A549 (cell line): ENCODE measurements around the gene RNF167. TPM values are rescaled to one million over a fixed set of nuclear protein-coding genes. Genes with fewer than 3 reads are reported as not detected.
"Not testable (repeated sequence)": the region's sequence is repeated elsewhere in the genome, so short reads cannot be mapped to it uniquely, and the experiment has no call there.

Experiments
- ATAC-seq, 2 experiments: fragments of 200-7000 bp in 1 of 2; fragments of >200 bp in 1 of 2; cut with Nextera tagmentation in 1 of 2; cut with Tn5 transposase in 1 of 2; 3 replicates each; pipeline versions ENCODE4 v1.8.0 to v1.9.1; 2018 to 2020; ENCODE audit warnings: mild to moderate bottlenecking in 1 of 2, moderate library complexity in 1 of 2
- CTCF ChIA-PET: fragments of 300-600 bp; sonication (Branson Sonifier 250); formaldehyde crosslinking; extraction: SDS; loops from one replicate; lab custom pipeline; 2021; ENCODE audit warnings: antibody characterized with exemption, inconsistent platforms; lab: Yijun Ruan, JAX
- POLR2A ChIA-PET: fragments of 350-600 bp; formaldehyde crosslinking; extraction: SDS; loops from one replicate; lab custom pipeline; 2021; ENCODE audit warnings: antibody characterized with exemption, inconsistent platforms; lab: Yijun Ruan, JAX
- DNase-seq, 2 experiments: peaks; one replicate each; pipeline versions ENCODE4 v3.0.0 to v3.0.0-alpha.2; 2011 to 2016; ENCODE audit warnings: low read depth in 1 of 2, low spot score in 1 of 2
- FAIRE-seq: peaks from 2 replicates; lab custom pipeline; 2011; peaks lifted over from hg19 to GRCh38; lab: Jason Lieb, UNC
- H3K27ac ChIP-seq, 2 experiments: fragments of >200 bp; sonication (Bioruptor Twin); formaldehyde crosslinking; 3 replicates each; pipeline ENCODE4 v1.5.1; 2016 to 2017
- H3K4me1 ChIP-seq: fragments of >200 bp; sonication (Bioruptor Twin); formaldehyde crosslinking; 3 replicates; pipeline ENCODE4 v1.6.1; 2016
- H3K4me2 ChIP-seq: fragments of >200 bp; sonication (Bioruptor Twin); formaldehyde crosslinking; 3 replicates; pipeline ENCODE4 v1.6.1; 2016
- H3K4me3 ChIP-seq: fragments of >200 bp; sonication (Bioruptor Twin); formaldehyde crosslinking; 3 replicates; pipeline ENCODE4 v1.5.1; 2016
- H3K9me3 ChIP-seq: fragments of >200 bp; sonication (Bioruptor Twin); formaldehyde crosslinking; 3 replicates; pipeline ENCODE4 v1.6.1; 2016
- CBX8 ChIP-seq: fragments of 200-600 bp; sonication (generic); IDR thresholded peaks from 2 replicates; pipeline ENCODE4 v1.6.1; 2016
- CHD4 ChIP-seq: fragments of 200-600 bp; sonication (generic); IDR thresholded peaks from 2 replicates; pipeline ENCODE4 v1.6.1; 2016; ENCODE audit warnings: antibody characterized with exemption, mild to moderate bottlenecking, borderline replicate concordance
- FOSL2 ChIP-seq, 2 experiments: fragments of 450-650 bp in 1 of 2; fragments of >200 bp in 1 of 2; sonication (Bioruptor Twin) in 1 of 2; formaldehyde crosslinking; IDR thresholded peaks; 2 replicates each; pipeline versions ENCODE4 v1.5.0 to v1.6.1; 2016 to 2020; ENCODE audit warnings: mild to moderate bottlenecking in 1 of 2, moderate library complexity in 1 of 2
- GATA3 ChIP-seq: IDR thresholded peaks from 2 replicates; pipeline ENCODE4 v1.6.1; 2012; ENCODE audit warnings: borderline replicate concordance
- HDAC2 ChIP-seq: fragments of 200-600 bp; sonication (generic); IDR thresholded peaks from 2 replicates; pipeline ENCODE4 v1.6.1; 2016
- MAFK ChIP-seq: fragments of 450-650 bp; IDR thresholded peaks from 2 replicates; pipeline ENCODE4 v1.6.1; 2014; ENCODE audit not compliant: partially characterized antibody
- NPAS2 ChIP-seq: fragments of 250-450 bp; sonication (Bioruptor Pico); IDR thresholded peaks from 2 replicates; pipeline ENCODE4 v1.8.0; 2022; ENCODE audit warnings: mild to moderate bottlenecking, moderate library complexity, borderline replicate concordance
- RNF2 ChIP-seq: fragments of 200-600 bp; sonication (generic); IDR thresholded peaks from 2 replicates; pipeline ENCODE4 v1.6.1; 2016; ENCODE audit warnings: low read depth, mild to moderate bottlenecking, antibody characterized with exemption, moderate library complexity, borderline replicate concordance
- SMC3 ChIP-seq: fragments of >200 bp; sonication (Bioruptor Twin); formaldehyde crosslinking; IDR thresholded peaks from 3 replicates; pipeline ENCODE4 v1.6.1; 2018; ENCODE audit warnings: inconsistent platforms
- TP53 ChIP-seq: fragments of 250-450 bp; sonication (Bioruptor Pico); IDR thresholded peaks from 2 replicates; pipeline ENCODE4 v1.5.0; 2021; ENCODE audit warnings: mild to moderate bottlenecking, moderate library complexity
- WGBS: methylation state at CpG from one replicate; pipeline ENCODE4 v1.1.6; 2017; ENCODE audit errors: missing lambda C conversion rate; 5-methylcytosine and 5-hydroxymethylcytosine counted together
- polyA plus RNA-seq, 4 experiments: library from polyadenylated mRNA; depleted of rRNA in 3 of 4; stranded (reverse); fragments of >200 nt; fragmentation: RNase III in 1 of 4; extraction: RNeasy Plus Mini Kit Qiagen cat#74134 plus additional on column Dnase treatment in 1 of 4; gene quantifications; 2 replicates in 3 of 4; 3 replicates in 1 of 4; pipeline ENCODE4 v1.2.3, GENCODE V29; 2011 to 2017
- TF ChIP-seq, protein P1 (sequence below): fragments of 200-600 bp; sonication (generic); IDR thresholded peaks from 2 replicates; pipeline ENCODE4 v1.6.1; 2016; ENCODE audit warnings: antibody characterized with exemption, mild to moderate bottlenecking, moderate library complexity
- TF ChIP-seq, protein P2 (sequence below): fragments of >200 bp; sonication (Bioruptor Twin); formaldehyde crosslinking; IDR thresholded peaks from 3 replicates; pipeline ENCODE4 v1.6.1; 2016
- TF ChIP-seq, protein P3 (sequence below): fragments of 450-650 bp; IDR thresholded peaks from 2 replicates; pipeline ENCODE4 v1.6.1; 2014; ENCODE audit warnings: antibody characterized with exemption

Gene RNF167
- polyA plus RNA-seq, 2 of the 4 experiments (the other 2 are of a cell fraction): 86.4 to 98.7 TPM

DNA sequence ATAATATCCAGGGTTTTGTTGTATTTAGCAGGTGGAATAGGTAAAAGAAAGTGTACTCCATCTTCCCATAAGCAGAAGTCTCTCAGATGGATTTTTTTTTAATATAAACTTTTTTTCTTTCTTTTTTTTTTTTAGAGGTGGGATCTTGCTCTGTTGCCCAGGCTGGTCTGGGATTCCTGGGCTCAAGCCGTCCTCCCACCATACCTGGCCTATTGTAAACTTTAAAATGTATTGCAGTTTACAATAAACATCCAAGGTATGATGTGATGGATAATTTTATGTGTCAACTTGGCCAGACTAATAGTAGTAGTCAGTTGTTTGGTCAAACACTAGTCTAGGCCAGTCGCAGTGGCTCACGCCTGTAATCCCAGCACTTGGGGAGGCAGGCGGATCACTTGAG, 18.7 kb upstream of the RNF167 start (continued):
- TF ChIP-seq CHD4 (no peak), NPAS2 (CRISPR knock-in tag) (no peak)
- TF ChIP-seq, protein P1, sequence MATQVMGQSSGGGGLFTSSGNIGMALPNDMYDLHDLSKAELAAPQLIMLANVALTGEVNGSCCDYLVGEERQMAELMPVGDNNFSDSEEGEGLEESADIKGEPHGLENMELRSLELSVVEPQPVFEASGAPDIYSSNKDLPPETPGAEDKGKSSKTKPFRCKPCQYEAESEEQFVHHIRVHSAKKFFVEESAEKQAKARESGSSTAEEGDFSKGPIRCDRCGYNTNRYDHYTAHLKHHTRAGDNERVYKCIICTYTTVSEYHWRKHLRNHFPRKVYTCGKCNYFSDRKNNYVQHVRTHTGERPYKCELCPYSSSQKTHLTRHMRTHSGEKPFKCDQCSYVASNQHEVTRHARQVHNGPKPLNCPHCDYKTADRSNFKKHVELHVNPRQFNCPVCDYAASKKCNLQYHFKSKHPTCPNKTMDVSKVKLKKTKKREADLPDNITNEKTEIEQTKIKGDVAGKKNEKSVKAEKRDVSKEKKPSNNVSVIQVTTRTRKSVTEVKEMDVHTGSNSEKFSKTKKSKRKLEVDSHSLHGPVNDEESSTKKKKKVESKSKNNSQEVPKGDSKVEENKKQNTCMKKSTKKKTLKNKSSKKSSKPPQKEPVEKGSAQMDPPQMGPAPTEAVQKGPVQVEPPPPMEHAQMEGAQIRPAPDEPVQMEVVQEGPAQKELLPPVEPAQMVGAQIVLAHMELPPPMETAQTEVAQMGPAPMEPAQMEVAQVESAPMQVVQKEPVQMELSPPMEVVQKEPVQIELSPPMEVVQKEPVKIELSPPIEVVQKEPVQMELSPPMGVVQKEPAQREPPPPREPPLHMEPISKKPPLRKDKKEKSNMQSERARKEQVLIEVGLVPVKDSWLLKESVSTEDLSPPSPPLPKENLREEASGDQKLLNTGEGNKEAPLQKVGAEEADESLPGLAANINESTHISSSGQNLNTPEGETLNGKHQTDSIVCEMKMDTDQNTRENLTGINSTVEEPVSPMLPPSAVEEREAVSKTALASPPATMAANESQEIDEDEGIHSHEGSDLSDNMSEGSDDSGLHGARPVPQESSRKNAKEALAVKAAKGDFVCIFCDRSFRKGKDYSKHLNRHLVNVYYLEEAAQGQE: no peak

DNA sequence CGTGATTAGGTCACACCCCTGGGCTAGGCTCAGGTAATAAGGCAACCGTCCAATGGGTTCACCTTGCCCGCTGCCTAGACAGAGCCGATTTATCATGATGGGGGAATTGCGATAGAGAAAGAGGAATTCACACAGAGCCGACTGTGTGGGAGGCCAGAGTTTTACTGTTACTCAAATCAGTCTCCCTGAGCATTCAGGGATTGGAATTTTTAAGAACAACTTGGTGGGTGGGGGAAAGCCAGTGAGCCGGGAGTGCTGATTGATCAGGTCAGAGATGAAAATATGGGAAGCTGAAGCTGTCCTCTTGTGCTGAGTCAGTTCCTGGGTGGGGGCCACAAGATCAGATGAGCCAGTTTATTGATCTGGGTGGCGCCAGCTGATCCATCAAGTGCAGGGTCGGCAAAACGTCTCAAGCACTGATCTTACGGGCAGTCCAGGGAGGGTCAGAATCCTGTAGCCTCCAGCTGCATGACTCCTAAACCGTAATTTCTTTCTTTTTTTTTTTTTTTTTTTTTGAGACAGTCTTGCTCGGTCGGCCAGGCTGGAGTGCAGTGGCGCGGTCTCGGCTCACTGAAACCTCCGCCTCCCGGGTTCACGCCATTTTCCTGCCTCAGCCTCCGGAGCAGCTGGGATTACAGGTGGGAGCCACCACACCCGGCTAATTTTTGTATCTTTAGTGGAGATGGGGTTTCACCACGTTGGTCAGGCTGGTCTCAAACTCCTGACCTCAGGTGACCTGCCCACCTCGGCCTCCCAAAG, 13.3 kb upstream of the RNF167 start:
- CTCF ChIA-PET: interaction anchor here (1.0 to 2.1 kb wide), 6 partner anchors 10 to 445 kb away, joined by 3 to 7 read pairs (median 4); partner anchors contain the start of genes CAMTA2, CHRNE, RNF167 and SLC25A11
- H3K4me2 ChIP-seq, H3K27ac ChIP-seq, ATAC-seq, H3K4me3 ChIP-seq, DNase-seq, H3K4me1 ChIP-seq, FAIRE-seq, H3K9me3 ChIP-seq: not testable (repeated sequence)
- POLR2A ChIA-PET: interaction anchor here (2.0 kb wide), 1 partner anchor 14 kb away, joined by 7 read pairs; the partner anchor contains the start of genes RNF167 and SLC25A11
- peak; percentile 20 for TF ChIP-seq MAFK
- 94% methylated on average over 24 of the region's 24 CpGs for WGBS

DNA sequence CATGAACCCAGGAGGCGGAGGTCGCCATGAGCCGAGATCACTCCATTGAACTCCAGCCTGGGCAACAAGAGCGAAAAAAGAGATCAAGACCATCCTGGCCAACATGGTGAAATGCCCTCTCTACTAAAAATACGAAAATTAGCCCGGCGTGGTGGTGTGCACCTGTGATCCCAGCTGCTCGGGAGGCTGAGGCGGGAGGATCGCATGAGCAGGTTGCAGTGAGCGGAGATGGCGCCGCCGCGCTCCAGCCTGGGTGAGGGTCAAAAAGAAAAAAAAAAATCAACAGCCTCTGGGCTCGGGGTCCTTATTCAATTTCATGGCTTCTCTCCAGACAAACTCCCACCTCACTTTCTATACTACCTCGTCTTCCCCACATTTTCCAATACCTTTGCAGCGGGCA, 11.2 kb upstream of the RNF167 start:
- TF ChIP-seq, protein P2, sequence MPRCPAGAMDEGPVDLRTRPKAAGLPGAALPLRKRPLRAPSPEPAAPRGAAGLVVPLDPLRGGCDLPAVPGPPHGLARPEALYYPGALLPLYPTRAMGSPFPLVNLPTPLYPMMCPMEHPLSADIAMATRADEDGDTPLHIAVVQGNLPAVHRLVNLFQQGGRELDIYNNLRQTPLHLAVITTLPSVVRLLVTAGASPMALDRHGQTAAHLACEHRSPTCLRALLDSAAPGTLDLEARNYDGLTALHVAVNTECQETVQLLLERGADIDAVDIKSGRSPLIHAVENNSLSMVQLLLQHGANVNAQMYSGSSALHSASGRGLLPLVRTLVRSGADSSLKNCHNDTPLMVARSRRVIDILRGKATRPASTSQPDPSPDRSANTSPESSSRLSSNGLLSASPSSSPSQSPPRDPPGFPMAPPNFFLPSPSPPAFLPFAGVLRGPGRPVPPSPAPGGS: no peak
- TF ChIP-seq FOSL2 (IDR thresholded peaks at IDR 0.05) (no peak), FOSL2 (CRISPR knock-in tag; IDR thresholded peaks at IDR 0.05) (no peak), CBX8 (no peak), GATA3 (no peak), RNF2 (no peak), SMC3 (no peak), TP53 (CRISPR knock-in tag) (no peak), HDAC2 (no peak)
- TF ChIP-seq, protein P3, sequence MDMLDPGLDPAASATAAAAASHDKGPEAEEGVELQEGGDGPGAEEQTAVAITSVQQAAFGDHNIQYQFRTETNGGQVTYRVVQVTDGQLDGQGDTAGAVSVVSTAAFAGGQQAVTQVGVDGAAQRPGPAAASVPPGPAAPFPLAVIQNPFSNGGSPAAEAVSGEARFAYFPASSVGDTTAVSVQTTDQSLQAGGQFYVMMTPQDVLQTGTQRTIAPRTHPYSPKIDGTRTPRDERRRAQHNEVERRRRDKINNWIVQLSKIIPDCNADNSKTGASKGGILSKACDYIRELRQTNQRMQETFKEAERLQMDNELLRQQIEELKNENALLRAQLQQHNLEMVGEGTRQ: no peak
- TF ChIP-seq, all 56 proteins: peak for 0
- no peak for FAIRE-seq
- H3K27ac ChIP-seq: no peak overlapping the region
- no peak overlapping the region for H3K4me2 ChIP-seq
- DNase-seq: no peak
- CTCF ChIA-PET: interaction anchor here (0.9 to 2.4 kb wide), 4 partner anchors 11 to 133 kb away, joined by 3 to 8 read pairs (median 6); partner anchors contain the start of genes RNF167 and SLC25A11
- no peaks in the 10 kb centered on the region for H3K4me1 ChIP-seq
- WGBS: 95% methylated on average over 18 of the region's 18 CpGs
- POLR2A ChIA-PET: interaction anchor here (0.5 kb wide), 1 partner anchor 32 kb away, joined by 6 read pairs; no protein-coding TSS in a partner anchor
- no peak overlapping the region for H3K4me3 ChIP-seq
- no peaks in the 10 kb centered on the region for H3K9me3 ChIP-seq
- ATAC-seq: no peak
